Natural killer cell (primary cell): ENCODE results near the gene ZNF746. TPM values are rescaled to one million over a fixed set of nuclear protein-coding genes. Genes with fewer than 3 reads are reported as not detected.

Source experiments
- ATAC-seq, 3 donors: fragments of 150-1000 bp in 2 of 3; fragments of 200-7000 bp in 1 of 3; cut with Tn5 transposase; 1 replicate in 1 of 3; 2 replicates in 2 of 3; pipeline ENCODE4 v1.10.0; 2021; ENCODE audit warnings: mild to moderate bottlenecking in 2 of 3, moderate library complexity in 2 of 3
- DNase-seq, 2 donors: peaks; one replicate each; pipeline versions ENCODE4 v3.0.0 to v3.0.0-alpha.2; 2013 to 2021; ENCODE audit warnings: mixed read lengths in 1 of 2
- H3K27ac ChIP-seq: one replicate; pipeline ENCODE4 v1.5.1; 2013; ENCODE audit warnings: mild to moderate bottlenecking, low read length
- H3K27me3 ChIP-seq: one replicate; pipeline ENCODE4 v1.6.1; 2013; ENCODE audit warnings: low read length; ENCODE audit not compliant: control insufficient read depth, insufficient read depth
- H3K36me3 ChIP-seq: one replicate; pipeline ENCODE4 v1.6.1; 2013; ENCODE audit warnings: low read length; ENCODE audit not compliant: control insufficient read depth, insufficient read depth
- H3K4me1 ChIP-seq: one replicate; pipeline ENCODE4 v1.6.1; 2013; ENCODE audit warnings: low read length; ENCODE audit not compliant: control insufficient read depth, insufficient read depth
- H3K4me3 ChIP-seq: one replicate; pipeline ENCODE4 v1.5.1; 2013; ENCODE audit warnings: low read length
- H3K9me3 ChIP-seq: one replicate; pipeline ENCODE4 v1.6.1; 2013; ENCODE audit warnings: low read length; ENCODE audit not compliant: control insufficient read depth, insufficient read depth
- H3K27ac Mint-ChIP-seq, 2 donors: one replicate each; pipeline ENCODE4 v1.8.0; 2022; ENCODE audit warnings: mild to moderate bottlenecking in 2 of 2, mixed read lengths in 2 of 2, moderate library complexity in 1 of 2
- H3K27me3 Mint-ChIP-seq, 2 donors: one replicate each; pipeline ENCODE4 v1.8.0; 2022; ENCODE audit warnings: low read depth in 2 of 2, mixed read lengths in 2 of 2
- H3K36me3 Mint-ChIP-seq: one replicate; pipeline ENCODE4 v1.8.0; 2022; ENCODE audit warnings: mixed read lengths
- H3K4me1 Mint-ChIP-seq, 2 donors: one replicate each; pipeline ENCODE4 v1.8.0; 2022; ENCODE audit warnings: mixed read lengths in 2 of 2
- H3K4me3 Mint-ChIP-seq: one replicate; pipeline ENCODE4 v1.8.0; 2022; ENCODE audit warnings: mild to moderate bottlenecking, moderate library complexity, mixed read lengths
- H3K9me3 Mint-ChIP-seq, 2 donors: one replicate each; pipeline ENCODE4 v1.8.0; 2022; ENCODE audit warnings: mixed read lengths in 2 of 2
- WGBS: methylation state at CpG from one replicate; pipeline ENCODE4 v1.1.7; 2013; ENCODE audit warnings: missing lambda C conversion rate; ENCODE audit not compliant: insufficient coverage; 5-methylcytosine and 5-hydroxymethylcytosine counted together
- intact Hi-C: fragments of 100-400 bp; cut with micrococcal nuclease; formaldehyde crosslinking; loops from one replicate; pipeline ENCODE4 v1.14.2; 2022
- total RNA-seq, 4 donors: library from RNA; stranded (reverse); fragments of 120-200 nt in 1 of 4; gene quantifications; one replicate each; pipeline versions ENCODE4 v1.2.3 to v1.2.4, GENCODE V29; 2013 to 2022
- TF ChIP-seq, protein P1 (sequence below): fragments of 200-600 bp; IDR thresholded peaks from one replicate; pipeline ENCODE4 v1.8.0; 2022; ENCODE audit warnings: antibody characterized with exemption

The ZNF746 gene
- total RNA-seq, 3 donors from 2014 or later (not counting 1 experiment from before 2014, with no cell fraction given): 41.4 to 48.6 (median 47.3) TPM

DNA sequence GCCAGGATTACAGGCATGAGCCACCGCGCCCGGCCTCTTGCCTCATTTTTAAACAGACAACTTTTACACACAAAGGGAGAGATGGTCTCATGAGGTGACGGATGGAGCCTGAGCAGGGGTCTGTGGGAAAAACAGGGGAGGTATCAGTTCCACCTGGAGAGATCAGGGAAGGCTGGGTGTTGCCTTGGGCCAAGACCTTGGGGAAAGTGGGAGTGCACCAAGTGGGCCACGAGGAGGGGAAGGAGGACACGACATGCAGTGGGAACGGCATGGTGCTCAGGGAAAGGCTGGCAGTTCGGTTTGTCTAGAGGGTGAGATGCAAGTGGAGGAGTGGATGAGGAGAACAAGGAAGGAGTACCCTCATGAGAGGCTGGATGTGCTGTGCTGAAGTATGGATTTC is 27.8 kb downstream of the ZNF746 start:
- Histone ChIP-seq H3K36me3 (peaks cover 16% of the 10 kb centered on the region), H3K4me1 (peaks cover 1% of the 10 kb centered on the region), H3K9me3 (no peaks in the 10 kb centered on the region), H3K4me3 (no peak overlapping the region), H3K27me3 (no peaks in the 10 kb centered on the region), H3K27ac (no peak overlapping the region)
- 97% methylated on average over 8 of the region's 8 CpGs for WGBS
- ATAC-seq (no peak), DNase-seq (no peak)
- Mint-ChIP-seq H3K27me3 (peaks cover under 1 to 16% of the 10 kb centered on the region in 2 donors), H3K27ac (no peak overlapping the region), H3K4me3 (no peak overlapping the region), H3K9me3 (no peaks in the 10 kb centered on the region), H3K4me1 (no peaks in the 10 kb centered on the region), H3K36me3 (no peaks in the 10 kb centered on the region)
- intact Hi-C loops: no loop called here
- TF ChIP-seq, protein P1, sequence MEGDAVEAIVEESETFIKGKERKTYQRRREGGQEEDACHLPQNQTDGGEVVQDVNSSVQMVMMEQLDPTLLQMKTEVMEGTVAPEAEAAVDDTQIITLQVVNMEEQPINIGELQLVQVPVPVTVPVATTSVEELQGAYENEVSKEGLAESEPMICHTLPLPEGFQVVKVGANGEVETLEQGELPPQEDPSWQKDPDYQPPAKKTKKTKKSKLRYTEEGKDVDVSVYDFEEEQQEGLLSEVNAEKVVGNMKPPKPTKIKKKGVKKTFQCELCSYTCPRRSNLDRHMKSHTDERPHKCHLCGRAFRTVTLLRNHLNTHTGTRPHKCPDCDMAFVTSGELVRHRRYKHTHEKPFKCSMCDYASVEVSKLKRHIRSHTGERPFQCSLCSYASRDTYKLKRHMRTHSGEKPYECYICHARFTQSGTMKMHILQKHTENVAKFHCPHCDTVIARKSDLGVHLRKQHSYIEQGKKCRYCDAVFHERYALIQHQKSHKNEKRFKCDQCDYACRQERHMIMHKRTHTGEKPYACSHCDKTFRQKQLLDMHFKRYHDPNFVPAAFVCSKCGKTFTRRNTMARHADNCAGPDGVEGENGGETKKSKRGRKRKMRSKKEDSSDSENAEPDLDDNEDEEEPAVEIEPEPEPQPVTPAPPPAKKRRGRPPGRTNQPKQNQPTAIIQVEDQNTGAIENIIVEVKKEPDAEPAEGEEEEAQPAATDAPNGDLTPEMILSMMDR: no peak

- no peak for DNase-seq
- no peaks in the 10 kb centered on the region for H3K4me1 Mint-ChIP-seq
Measured at GRCh38 chr7:149468208-149468607, 29.4 kb downstream of the ZNF746 start.

DNA sequence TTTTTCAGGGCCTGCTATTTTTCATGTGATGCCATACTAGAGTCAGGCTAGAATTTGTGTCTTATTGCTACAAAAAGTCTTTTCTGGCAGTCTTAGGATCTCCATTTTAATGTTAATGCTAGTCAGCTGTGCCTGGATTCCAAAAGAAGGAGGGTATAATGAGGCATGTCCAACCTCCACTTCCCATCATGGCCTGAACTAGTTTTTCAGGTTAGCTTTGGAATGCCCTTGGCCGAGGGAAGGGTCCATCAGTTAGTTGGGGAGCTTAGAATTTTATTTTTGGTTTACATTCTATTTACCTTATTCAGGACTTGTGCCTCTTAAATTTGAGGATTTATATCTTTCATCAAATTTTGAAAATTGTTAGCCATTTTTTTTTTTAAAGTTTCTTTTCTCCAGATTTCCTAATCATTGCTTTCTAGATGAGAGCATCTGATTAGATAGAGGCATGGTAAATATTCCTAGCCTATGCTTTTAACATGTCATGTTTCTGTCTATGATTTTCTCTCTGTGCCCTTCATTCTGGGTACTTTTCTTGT is 30.2 kb downstream of the ZNF746 start:
- no CpG with 5 or more reads among the region's 1 CpG for WGBS
- H3K4me3 ChIP-seq: no peak overlapping the region

More at GRCh38 chr7:149468208-149468607, 29.4 kb downstream of the ZNF746 start:
- 90% methylated on average over 5 of the region's 5 CpGs for WGBS
- no peaks in the 10 kb centered on the region for H3K9me3 ChIP-seq
- intact Hi-C loops: no loop called here
- Mint-ChIP-seq H3K9me3 (no peaks in the 10 kb centered on the region), H3K27ac (no peak overlapping the region), H3K36me3 (no peaks in the 10 kb centered on the region), H3K4me3 (no peak overlapping the region), H3K27me3 (peaks cover 7 to 30% of the 10 kb centered on the region in 2 donors)
- ATAC-seq: no peak
- no peak overlapping the region for H3K4me3 ChIP-seq
- no peak overlapping the region for H3K27ac ChIP-seq
- no peaks in the 10 kb centered on the region for H3K4me1 ChIP-seq
- H3K36me3 ChIP-seq: peaks cover 8% of the 10 kb centered on the region
- TF ChIP-seq, protein P1: no peak
- no peaks in the 10 kb centered on the region for H3K27me3 ChIP-seq

More for the DNA sequence above, 30.2 kb downstream of the ZNF746 start:
- peaks cover 8 to 33% of the 10 kb centered on the region in 2 donors for H3K27me3 Mint-ChIP-seq
- no peaks in the 10 kb centered on the region for H3K36me3 Mint-ChIP-seq
- H3K27ac ChIP-seq: no peak overlapping the region
- H3K27ac Mint-ChIP-seq: no peak overlapping the region
- no peaks in the 10 kb centered on the region for H3K4me1 Mint-ChIP-seq
- H3K36me3 ChIP-seq: peaks cover under 1% of the 10 kb centered on the region
- no peak overlapping the region for H3K4me3 Mint-ChIP-seq
- intact Hi-C loops: no loop called here
- no peaks in the 10 kb centered on the region for H3K4me1 ChIP-seq
- H3K9me3 ChIP-seq: no peaks in the 10 kb centered on the region
- H3K27me3 ChIP-seq: peaks cover 2% of the 10 kb centered on the region
- DNase-seq (no peak), ATAC-seq (no peak)
- no peaks in the 10 kb centered on the region for H3K9me3 Mint-ChIP-seq
- TF ChIP-seq, protein P1: no peak
